D341Med (cell line): ENCODE measurements around the gene KRT12.
A peak's percentile ranks its signal among the peaks of the same experiment; 100 is the strongest.

Source experiments
- DNase-seq: peaks from one replicate; pipeline ENCODE4 v3.0.0; 2012; ENCODE audit warnings: low spot score

Gene KRT12

GRCh38 chr17:40843242-40843641 is 23.8 kb downstream of the KRT12 start:
- DNase-seq, result no peak

- no peak for DNase-seq
Measured at GRCh38 chr17:40841246-40841645, 25.8 kb downstream of the KRT12 start.

GRCh38 chr17:40839194-40839593 is 27.8 kb downstream of the KRT12 start:
- DNase-seq, result no peak

- no peak for DNase-seq
Measured at GRCh38 chr17:40836020-40836419, 31.0 kb downstream of the KRT12 start.

- no peak for DNase-seq
Measured at GRCh38 chr17:40833882-40834281, 33.1 kb downstream of the KRT12 start.

- peak; percentile 62 for DNase-seq
Measured at GRCh38 chr17:40832840-40833239, 34.2 kb downstream of the KRT12 start.

GRCh38 chr17:40830085-40830776 is 36.8 kb downstream of the KRT12 start:
- DNase-seq, result no peak

GRCh38 chr17:40828454-40829044 is 38.5 kb downstream of the KRT12 start:
- DNase-seq, result no peak

GRCh38 chr17:40827746-40828453 is 39.1 kb downstream of the KRT12 start:
- peak; percentile 37 for DNase-seq

GRCh38 chr17:40825599-40825998 is 41.4 kb downstream of the KRT12 start:
- DNase-seq, result no peak

GRCh38 chr17:40824015-40824832 is 42.8 kb downstream of the KRT12 start:
- no peak for DNase-seq

- DNase-seq, result no peak
Measured at GRCh38 chr17:40822132-40822812, 44.8 kb downstream of the KRT12 start, which contains the start of gene KRT10. KRT10 (minus strand) TSS chr17:40822614; CDS start chr17:40822585, 29 bp downstream.

GRCh38 chr17:40821536-40821935 is 45.5 kb downstream of the KRT12 start:
- no peak for DNase-seq

GRCh38 chr17:40820228-40820838 is 46.7 kb downstream of the KRT12 start:
- DNase-seq, result no peak

- DNase-seq, result no peak
Measured at GRCh38 chr17:40819528-40820125, 47.4 kb downstream of the KRT12 start.

GRCh38 chr17:40818733-40819527 is 48.1 kb downstream of the KRT12 start:
- peak; percentile 92 for DNase-seq

GRCh38 chr17:40818343-40818732 is 48.7 kb downstream of the KRT12 start:
- no peak for DNase-seq

- no peak for DNase-seq
Measured at GRCh38 chr17:40817103-40817682, 49.8 kb downstream of the KRT12 start.

GRCh38 chr17:40816569-40816968 is 50.5 kb downstream of the KRT12 start:
- no peak for DNase-seq

- no peak for DNase-seq
Measured at GRCh38 chr17:40815381-40815780, 51.6 kb downstream of the KRT12 start.
